K562 (cell line): ENCODE results near the gene OCA2. TPM values are rescaled to one million over a fixed set of nuclear protein-coding genes. Genes with fewer than 3 reads are reported as not detected.

Source experiments
- ARID4B ChIP-seq: sonication (generic); formaldehyde crosslinking; IDR thresholded peaks from 2 replicates; pipeline ENCODE4 v1.8.0; 2022; ENCODE audit warnings: mild to moderate bottlenecking, missing genetic modification reagents
- FOXA3 ChIP-seq, 2 experiments: fragments of 450-650 bp in 1 of 2; sonication (generic) in 1 of 2; formaldehyde crosslinking; IDR thresholded peaks in 1 of 2; conservative IDR thresholded peaks in 1 of 2; 2 replicates each; pipeline versions ENCODE4 v1.4.0 to v1.8.0; 2020 to 2022; ENCODE audit warnings: mild to moderate bottlenecking in 2 of 2, missing genetic modification reagents in 1 of 2
- FOXJ3 ChIP-seq: sonication (generic); formaldehyde crosslinking; IDR thresholded peaks from 2 replicates; pipeline ENCODE4 v1.4.0; 2020; ENCODE audit warnings: mild to moderate bottlenecking, missing genetic modification reagents
- GTF2F1 ChIP-seq: IDR thresholded peaks from 2 replicates; pipeline ENCODE4 v1.6.1; 2011; ENCODE audit warnings: low read depth, low read length, improper control_type of control experiment
- HDAC2 ChIP-seq: fragments of 450-650 bp; IDR thresholded peaks from 2 replicates; pipeline ENCODE4 v1.6.1; 2016; ENCODE audit warnings: mild to moderate bottlenecking
- L3MBTL2 ChIP-seq: fragments of 450-650 bp; IDR thresholded peaks from 2 replicates; pipeline ENCODE4 v1.6.1; 2016; ENCODE audit warnings: mild to moderate bottlenecking, moderate library complexity
- MAFK ChIP-seq: IDR thresholded peaks from 2 replicates; pipeline ENCODE4 v1.6.1; 2011; ENCODE audit warnings: low read length, improper control_type of control experiment
- NCOA6 ChIP-seq: fragments of 450-650 bp; IDR thresholded peaks from 2 replicates; pipeline ENCODE4 v1.6.1; 2017; ENCODE audit warnings: mild to moderate bottlenecking
- NCOR1 ChIP-seq: fragments of 450-650 bp; IDR thresholded peaks from 2 replicates; pipeline ENCODE4 v1.6.1; 2016; ENCODE audit warnings: mild to moderate bottlenecking, moderate library complexity
- NR0B1 ChIP-seq: fragments of 450-650 bp; IDR thresholded peaks from one replicate; pipeline ENCODE4 v1.6.1; 2018; ENCODE audit warnings: mild to moderate bottlenecking, moderate library complexity; ENCODE audit not compliant: partially characterized antibody
- PHF21A ChIP-seq: fragments of 450-650 bp; IDR thresholded peaks from 2 replicates; pipeline ENCODE4 v1.6.1; 2017; ENCODE audit warnings: low read depth, borderline replicate concordance
- RBFOX2 ChIP-seq: fragments of 200-400 bp; formaldehyde crosslinking; IDR thresholded peaks from 2 replicates; pipeline ENCODE4 v1.6.1; 2017; ENCODE audit warnings: low read depth, mild to moderate bottlenecking, low read length, moderate library complexity
- RFX7 ChIP-seq: fragments of 250-450 bp; sonication (Bioruptor Pico); IDR thresholded peaks from 2 replicates; pipeline ENCODE4 v1.5.1; 2021; ENCODE audit warnings: mild to moderate bottlenecking
- SMAD2 ChIP-seq: fragments of 150-350 bp; IDR thresholded peaks from 2 replicates; pipeline ENCODE4 v1.6.1; 2014; ENCODE audit warnings: low read depth, mild to moderate bottlenecking, low read length
- SMAD4 ChIP-seq: fragments of 250-450 bp; sonication (Bioruptor Pico); conservative IDR thresholded peaks from 2 replicates; pipeline ENCODE4 v1.8.0; 2021; ENCODE audit warnings: inconsistent platforms, mild to moderate bottlenecking, moderate library complexity
- SMARCC2 ChIP-seq: fragments of 450-650 bp; IDR thresholded peaks from 2 replicates; pipeline ENCODE4 v1.6.1; 2017; ENCODE audit warnings: antibody characterized with exemption, moderate library complexity, mild to moderate bottlenecking, low read depth
- TEAD1 ChIP-seq, 2 experiments: fragments of 450-650 bp in 1 of 2; sonication (generic) in 1 of 2; formaldehyde crosslinking; IDR thresholded peaks; 2 replicates each; pipeline versions ENCODE4 v1.4.0 to v1.8.0; 2020 to 2022; ENCODE audit warnings: mild to moderate bottlenecking in 2 of 2, missing genetic modification reagents in 1 of 2
- XRCC5 ChIP-seq: fragments of 200-400 bp; formaldehyde crosslinking; IDR thresholded peaks from 2 replicates; pipeline ENCODE4 v1.6.1; 2017; ENCODE audit warnings: low read depth, mild to moderate bottlenecking, low read length
- ZNF124 ChIP-seq: sonication (generic); formaldehyde crosslinking; IDR thresholded peaks from 2 replicates; pipeline ENCODE4 v1.8.1; 2022; ENCODE audit warnings: missing genetic modification reagents
- ZNF3 ChIP-seq: fragments of 250-450 bp; sonication (Bioruptor Pico); IDR thresholded peaks from 2 replicates; pipeline ENCODE4 v1.5.0; 2021; ENCODE audit warnings: mild to moderate bottlenecking, moderate library complexity
- ZNF512 ChIP-seq: IDR thresholded peaks from 2 replicates; pipeline ENCODE4 v1.6.1; 2016; ENCODE audit warnings: missing genetic modification characterization, missing compliant biosample characterization
- ZNF696 ChIP-seq: fragments of 250-450 bp; sonication (Bioruptor Pico); conservative IDR thresholded peaks from 2 replicates; pipeline ENCODE4 v1.4.0; 2020; ENCODE audit warnings: mild to moderate bottlenecking, moderate library complexity
- polyA plus RNA-seq, 8 experiments: library from polyadenylated mRNA; depleted of rRNA in 4 of 8; stranded (reverse) in 5 of 8; unstranded in 3 of 8; fragments of >200 nt; fragmentation: Nextera tagmentation in 2 of 8; fragmentation: Illumina TruSeq in 1 of 8; extraction: Ambion mirVana in 2 of 8; extraction: Trizol in 1 of 8; gene quantifications; 2 replicates each; pipeline versions ENCODE4 v1.2.1 to v1.2.3, GENCODE V29; 2011 to 2014; ENCODE audit warnings: inconsistent platforms in 1 of 8, missing spikeins in 1 of 8
- total RNA-seq, 7 experiments: library from RNA; depleted of rRNA in 6 of 7; stranded (reverse); fragments of >200 nt in 6 of 7; fragmentation: Illumina TruSeq in 2 of 7; extraction: Trizol in 2 of 7; gene quantifications; 2 replicates each; pipeline versions ENCODE4 v1.2.1 to v1.2.3, GENCODE V29; 2011 to 2021; ENCODE audit warnings: low replicate concordance in 1 of 7

The OCA2 gene
- total and polyA plus RNA-seq, 9 of the 15 experiments (the other 6 are each of a cell fraction or from before 2014, with no cell fraction given) = 0.07 to 0.59 (median 0.17) TPM; not detected in 1

- 0 out of 2 replicates have a peak, but pooled peaks have one; percentile 9 for TF ChIP-seq PHF21A
- TF ChIP-seq FOXA3 (CRISPR knock-in tag; conservative IDR thresholded peaks at IDR 0.05 in 1 of 2, IDR thresholded peaks at IDR 0.05 in 1 of 2) = peak in 1 of 2 experiments; percentile 36; a peak in 1 of 4 replicates
- TF ChIP-seq ZNF512 (tag) = no peak
- peak; percentile 36; the same call in 1 of the 2 replicates for TF ChIP-seq RBFOX2
- TF ChIP-seq ARID4B (CRISPR knock-in tag) = peak; percentile 74
- TF ChIP-seq NR0B1 = no peak
- no peak for TF ChIP-seq SMARCC2
- TF ChIP-seq SMAD2 = no peak
- no peak for TF ChIP-seq NCOA6
- peak; percentile 99 for TF ChIP-seq L3MBTL2
- TF ChIP-seq MAFK = no peak
- TF ChIP-seq FOXJ3 = no peak
- TF ChIP-seq NCOR1 = no peak
- TF ChIP-seq ZNF3 (CRISPR knock-in tag) = no peak
- TF ChIP-seq RFX7 = no peak
- TF ChIP-seq TEAD1 (CRISPR knock-in tag; IDR thresholded peaks at IDR 0.05) = no peak; a peak in 1 of 4 replicates
- TF ChIP-seq GTF2F1 = no peak
- no peak for TF ChIP-seq ZNF696 (CRISPR knock-in tag)
- TF ChIP-seq ZNF124 (CRISPR knock-in tag) = no peak
- TF ChIP-seq HDAC2 = peak; percentile 54; the same call in 1 of the 2 replicates
- TF ChIP-seq XRCC5 = no peak
- TF ChIP-seq SMAD4 = peak; percentile 59
Measured at GRCh38 chr15:28098766-28099554, at the start of gene OCA2 (continued).
